Vagina (tissue), 2 donors: ENCODE results near the gene IMPA2. TPM values are rescaled to one million over a fixed set of nuclear protein-coding genes. Genes with fewer than 3 reads are reported as not detected.

Experiments used
- DNase-seq, 2 donors: peaks; one replicate each; pipeline ENCODE4 v3.0.0-alpha.2; 2017; ENCODE audit errors: extremely low spot score in 2 of 2
- H3K27ac ChIP-seq: fragments of 200-600 bp; sonication (generic); one replicate; pipeline ENCODE4 v1.5.1; 2019
- H3K27me3 ChIP-seq: fragments of 200-600 bp; sonication (generic); one replicate; pipeline ENCODE4 v1.5.1; 2019
- H3K36me3 ChIP-seq, 2 donors: fragments of 200-600 bp; sonication (generic); one replicate each; pipeline ENCODE4 v1.5.1; 2017 to 2019
- H3K4me1 ChIP-seq: fragments of 200-600 bp; sonication (generic); one replicate; pipeline ENCODE4 v1.5.1; 2019
- H3K4me3 ChIP-seq, 2 donors: fragments of 200-600 bp; sonication (generic); 1 replicate in 1 of 2; 2 replicates in 1 of 2; pipeline ENCODE4 v1.5.1; 2016 to 2019
- H3K9me3 ChIP-seq: fragments of 200-600 bp; sonication (generic); one replicate; pipeline ENCODE4 v1.5.1; 2019
- POLR2A ChIP-seq, 2 donors: fragments of 450-650 bp; IDR thresholded peaks; one replicate each; pipeline ENCODE4 v1.6.1; 2017; ENCODE audit warnings: antibody characterized with exemption in 2 of 2, mild to moderate bottlenecking in 2 of 2, moderate library complexity in 2 of 2
- POLR2AphosphoS5 ChIP-seq, 2 donors: sonication (generic); formaldehyde crosslinking; IDR thresholded peaks; one replicate each; pipeline ENCODE4 v1.9.0; 2017; ENCODE audit warnings: antibody characterized with exemption in 2 of 2, mild to moderate bottlenecking in 2 of 2, low read depth in 1 of 2; ENCODE audit not compliant: insufficient read depth in 1 of 2
- intact Hi-C: fragments of 100-400 bp; cut with DNase I; formaldehyde crosslinking; loops from one replicate; pipeline ENCODE4 v1.15.1; 2023
- total RNA-seq: library from RNA; depleted of rRNA; stranded (reverse); fragments of >200 nt; gene quantifications from one replicate; pipeline ENCODE4 v1.2.3, GENCODE V29; 2016
- TF ChIP-seq, protein P1 (sequence below), 3 experiments: fragments of 450-650 bp in 2 of 3; fragments of 200-600 bp in 1 of 3; sonication (generic) in 1 of 3; IDR thresholded peaks; one replicate each; pipeline ENCODE4 v1.5.1; 2017 to 2019; ENCODE audit warnings: antibody characterized with exemption in 3 of 3, mild to moderate bottlenecking in 2 of 3, moderate library complexity in 2 of 3

Gene IMPA2
- total RNA-seq, 1 donor from 2014 or later: 128 TPM

GRCh38 chr18:12008181-12008767 lies 27.0 kb downstream of the IMPA2 start:
- peaks cover 0 to 49% of the 10 kb centered on the region in 2 donors for H3K36me3 ChIP-seq
- intact Hi-C loops: no loop called here
- TF ChIP-seq POLR2AphosphoS5 (IDR thresholded peaks at IDR 0.05; ENCODE audit: insufficient read depth in 1 of 2, low read depth in 1 of 2) (no peak), POLR2A (IDR thresholded peaks at IDR 0.05) (no peak)
- TF ChIP-seq, protein P1, sequence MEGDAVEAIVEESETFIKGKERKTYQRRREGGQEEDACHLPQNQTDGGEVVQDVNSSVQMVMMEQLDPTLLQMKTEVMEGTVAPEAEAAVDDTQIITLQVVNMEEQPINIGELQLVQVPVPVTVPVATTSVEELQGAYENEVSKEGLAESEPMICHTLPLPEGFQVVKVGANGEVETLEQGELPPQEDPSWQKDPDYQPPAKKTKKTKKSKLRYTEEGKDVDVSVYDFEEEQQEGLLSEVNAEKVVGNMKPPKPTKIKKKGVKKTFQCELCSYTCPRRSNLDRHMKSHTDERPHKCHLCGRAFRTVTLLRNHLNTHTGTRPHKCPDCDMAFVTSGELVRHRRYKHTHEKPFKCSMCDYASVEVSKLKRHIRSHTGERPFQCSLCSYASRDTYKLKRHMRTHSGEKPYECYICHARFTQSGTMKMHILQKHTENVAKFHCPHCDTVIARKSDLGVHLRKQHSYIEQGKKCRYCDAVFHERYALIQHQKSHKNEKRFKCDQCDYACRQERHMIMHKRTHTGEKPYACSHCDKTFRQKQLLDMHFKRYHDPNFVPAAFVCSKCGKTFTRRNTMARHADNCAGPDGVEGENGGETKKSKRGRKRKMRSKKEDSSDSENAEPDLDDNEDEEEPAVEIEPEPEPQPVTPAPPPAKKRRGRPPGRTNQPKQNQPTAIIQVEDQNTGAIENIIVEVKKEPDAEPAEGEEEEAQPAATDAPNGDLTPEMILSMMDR (IDR thresholded peaks at IDR 0.05): no peak
- no peak for DNase-seq
- no peak overlapping the region for H3K4me3 ChIP-seq
- H3K27me3 ChIP-seq: no peaks in the 10 kb centered on the region
- H3K4me1 ChIP-seq: peaks cover 16% of the 10 kb centered on the region
- no peaks in the 10 kb centered on the region for H3K9me3 ChIP-seq
- no peak overlapping the region for H3K27ac ChIP-seq

GRCh38 chr18:12008842-12009580 lies 27.7 kb downstream of the IMPA2 start:
- no peak for TF ChIP-seq POLR2AphosphoS5 (IDR thresholded peaks at IDR 0.05; ENCODE audit: insufficient read depth in 1 of 2, low read depth in 1 of 2)
- no peak for TF ChIP-seq POLR2A (IDR thresholded peaks at IDR 0.05)
- H3K27ac ChIP-seq: no peak overlapping the region
- H3K36me3 ChIP-seq: peaks cover 0 to 51% of the 10 kb centered on the region in 2 donors
- no peaks in the 10 kb centered on the region for H3K27me3 ChIP-seq
- no peak overlapping the region for H3K4me3 ChIP-seq
- H3K9me3 ChIP-seq: no peaks in the 10 kb centered on the region
- intact Hi-C loops: no loop called here
- no peak for DNase-seq
- peaks cover 16% of the 10 kb centered on the region for H3K4me1 ChIP-seq

DNA sequence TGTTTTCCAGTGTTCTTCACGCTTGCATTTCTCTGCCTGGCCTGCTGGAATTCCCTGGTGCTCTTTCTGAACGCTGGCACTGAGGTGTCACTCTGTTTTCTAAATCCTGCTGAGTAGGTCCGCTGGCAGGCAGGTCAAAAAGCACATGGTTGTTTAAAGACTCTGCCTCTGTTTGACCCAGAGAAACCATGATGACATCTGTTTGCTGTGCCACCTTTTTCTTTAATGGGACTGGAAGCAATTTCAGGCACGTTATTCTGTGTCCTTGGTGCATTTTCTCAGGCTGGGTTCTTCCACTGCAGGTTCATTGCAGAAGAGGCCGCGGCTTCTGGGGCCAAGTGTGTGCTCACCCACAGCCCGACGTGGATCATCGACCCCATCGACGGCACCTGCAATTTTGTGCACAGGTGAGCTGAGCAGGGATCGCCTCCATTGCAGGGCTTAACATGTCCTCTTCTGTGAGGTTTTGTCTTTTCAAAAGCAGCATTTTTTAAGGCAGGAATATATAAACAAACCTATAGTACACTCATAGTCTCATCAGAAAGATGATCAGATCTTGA lies 28.4 kb downstream of the IMPA2 start:
- Histone ChIP-seq H3K36me3 (peaks cover 0 to 57% of the 10 kb centered on the region in 2 donors), H3K27me3 (no peaks in the 10 kb centered on the region), H3K4me3 (no peak overlapping the region), H3K4me1 (peaks cover 22% of the 10 kb centered on the region), H3K9me3 (no peaks in the 10 kb centered on the region), H3K27ac (no peak overlapping the region)
- TF ChIP-seq, protein P1 (IDR thresholded peaks at IDR 0.05): no peak
- no peak for TF ChIP-seq POLR2A (IDR thresholded peaks at IDR 0.05)
- TF ChIP-seq POLR2AphosphoS5 (IDR thresholded peaks at IDR 0.05; ENCODE audit: insufficient read depth in 1 of 2, low read depth in 1 of 2): no peak
- intact Hi-C loops: no loop called here
- DNase-seq: no peak

GRCh38 chr18:12010187-12010802 lies 29.0 kb downstream of the IMPA2 start:
- Histone ChIP-seq H3K4me3 (no peak overlapping the region), H3K4me1 (peaks cover 28% of the 10 kb centered on the region), H3K36me3 (peaks cover 0 to 59% of the 10 kb centered on the region in 2 donors), H3K9me3 (no peaks in the 10 kb centered on the region), H3K27me3 (no peaks in the 10 kb centered on the region), H3K27ac (no peak overlapping the region)
- TF ChIP-seq POLR2A (IDR thresholded peaks at IDR 0.05) (no peak), POLR2AphosphoS5 (IDR thresholded peaks at IDR 0.05; ENCODE audit: insufficient read depth in 1 of 2, low read depth in 1 of 2) (no peak)
- TF ChIP-seq, protein P1 (IDR thresholded peaks at IDR 0.05): no peak
- intact Hi-C loops: no loop called here
- no peak for DNase-seq

DNA sequence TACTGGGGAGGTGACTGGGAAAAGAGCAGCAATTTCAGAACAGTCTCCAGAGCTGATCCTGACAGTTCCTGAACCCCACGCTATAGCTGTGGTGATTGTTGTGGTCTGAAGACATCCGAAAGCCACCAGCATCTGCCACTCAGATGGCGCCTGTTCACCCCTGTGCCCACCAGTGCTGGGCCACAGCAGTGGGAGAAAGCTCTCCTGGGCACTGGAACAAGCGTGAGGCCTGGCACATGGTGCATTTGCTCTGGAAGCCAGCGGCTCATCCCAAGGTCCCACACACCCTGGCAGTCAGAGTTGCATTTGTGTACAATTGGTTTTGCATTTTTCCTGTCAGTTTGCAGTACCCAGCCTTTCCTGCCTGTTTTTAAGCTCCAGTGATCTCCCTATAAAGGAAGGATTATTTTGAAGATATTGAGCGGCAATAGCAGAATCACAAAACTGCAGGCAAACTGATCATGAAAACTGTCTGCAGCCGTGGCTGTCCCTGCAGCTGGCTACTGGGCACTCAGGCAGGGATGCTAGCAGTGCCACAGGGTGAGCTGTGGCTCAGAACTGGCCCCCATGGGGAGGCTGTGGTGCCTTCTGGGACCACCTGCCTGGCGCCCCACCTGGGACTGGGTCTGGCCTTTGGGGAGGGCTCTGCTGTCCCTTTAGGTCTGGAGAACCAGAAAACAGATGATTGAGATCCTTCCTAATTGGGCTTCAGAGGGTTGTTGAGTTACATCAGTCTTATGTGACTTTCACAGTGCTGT lies 30.1 kb downstream of the IMPA2 start:
- DNase-seq: no peak
- intact Hi-C loops: no loop called here
- no peak overlapping the region for H3K27ac ChIP-seq
- peaks cover 0 to 54% of the 10 kb centered on the region in 2 donors for H3K36me3 ChIP-seq
- H3K9me3 ChIP-seq: no peaks in the 10 kb centered on the region
- TF ChIP-seq POLR2AphosphoS5 (IDR thresholded peaks at IDR 0.05; ENCODE audit: insufficient read depth in 1 of 2, low read depth in 1 of 2) (no peak), POLR2A (IDR thresholded peaks at IDR 0.05) (no peak)
- TF ChIP-seq, protein P1 (IDR thresholded peaks at IDR 0.05): no peak
- no peaks in the 10 kb centered on the region for H3K27me3 ChIP-seq
- H3K4me3 ChIP-seq: no peak overlapping the region
- peaks cover 37% of the 10 kb centered on the region for H3K4me1 ChIP-seq
